Karpas-422 (cell line): ENCODE data around the gene PCDHA2. TPM values are rescaled to one million over a fixed set of nuclear protein-coding genes. Genes with fewer than 3 reads are reported as not detected.
"Not testable (repeated sequence)": the region's sequence is repeated elsewhere in the genome, so short reads cannot be mapped to it uniquely, and the experiment has no call there.

Source experiments
- DNase-seq: peaks from one replicate; pipeline ENCODE4 v3.0.0-alpha.2; 2015
- H2AFZ ChIP-seq: fragments of 200-600 bp; sonication (generic); 2 replicates; pipeline ENCODE4 v1.6.1; 2014; ENCODE audit warnings: antibody characterized with exemption, low read length, mixed read lengths
- H3K27ac ChIP-seq: fragments of 200-600 bp; sonication (generic); 2 replicates; pipeline ENCODE4 v1.5.1; 2014; ENCODE audit warnings: mild to moderate bottlenecking, low read length, moderate library complexity
- H3K27me3 ChIP-seq: fragments of 200-600 bp; sonication (generic); 2 replicates; pipeline ENCODE4 v1.6.1; 2014; ENCODE audit warnings: low read length, mixed read lengths
- H3K36me3 ChIP-seq: fragments of 200-600 bp; sonication (generic); 2 replicates; pipeline ENCODE4 v1.6.1; 2014; ENCODE audit warnings: low read length, mixed read lengths; ENCODE audit not compliant: insufficient read depth
- H3K4me1 ChIP-seq: fragments of 200-600 bp; sonication (generic); 2 replicates; pipeline ENCODE4 v1.6.1; 2014; ENCODE audit warnings: mild to moderate bottlenecking, low read length, mixed read lengths
- H3K4me2 ChIP-seq: fragments of 200-600 bp; sonication (generic); 2 replicates; pipeline ENCODE4 v1.6.1; 2014; ENCODE audit warnings: low read length, low read depth, mild to moderate bottlenecking; ENCODE audit not compliant: poor library complexity, severe bottlenecking
- H3K4me3 ChIP-seq: fragments of 200-600 bp; sonication (generic); 2 replicates; pipeline ENCODE4 v1.5.1; 2014; ENCODE audit warnings: mild to moderate bottlenecking, antibody characterized with exemption, low read length, mixed read lengths
- H3K79me2 ChIP-seq: fragments of 200-600 bp; sonication (generic); 2 replicates; pipeline ENCODE4 v1.6.1; 2014; ENCODE audit warnings: mild to moderate bottlenecking, low read length, mixed read lengths
- H3K9ac ChIP-seq: fragments of 200-600 bp; sonication (generic); 2 replicates; pipeline ENCODE4 v1.6.0; 2014; ENCODE audit warnings: low read length
- H3K9me2 ChIP-seq: fragments of 200-600 bp; sonication (generic), shearing (Covaris generic); replicated peaks from 2 replicates; pipeline ENCODE4 v1.6.0; 2014; ENCODE audit warnings: mild to moderate bottlenecking, low read length, moderate library complexity; ENCODE audit not compliant: insufficient read depth
- H3K9me3 ChIP-seq: fragments of 300-700, 200-600 bp; sonication (generic); 2 replicates; pipeline ENCODE4 v1.6.1; 2014; ENCODE audit warnings: low read length, mixed read lengths
- H4K20me1 ChIP-seq: fragments of 200-600 bp; sonication (generic); 2 replicates; pipeline ENCODE4 v1.6.1; 2014; ENCODE audit warnings: mild to moderate bottlenecking, antibody characterized with exemption, low read length, low read depth; ENCODE audit not compliant: insufficient read depth
- total RNA-seq: library from RNA; depleted of rRNA; stranded (reverse); fragments of >200 nt; shearing (Covaris generic); gene quantifications from 2 replicates; pipeline ENCODE4 v1.2.3, GENCODE V29; 2014; ENCODE audit warnings: low replicate concordance

Gene PCDHA2
- total RNA-seq, 1 experiment from 2014 or later, result not detected

DNA sequence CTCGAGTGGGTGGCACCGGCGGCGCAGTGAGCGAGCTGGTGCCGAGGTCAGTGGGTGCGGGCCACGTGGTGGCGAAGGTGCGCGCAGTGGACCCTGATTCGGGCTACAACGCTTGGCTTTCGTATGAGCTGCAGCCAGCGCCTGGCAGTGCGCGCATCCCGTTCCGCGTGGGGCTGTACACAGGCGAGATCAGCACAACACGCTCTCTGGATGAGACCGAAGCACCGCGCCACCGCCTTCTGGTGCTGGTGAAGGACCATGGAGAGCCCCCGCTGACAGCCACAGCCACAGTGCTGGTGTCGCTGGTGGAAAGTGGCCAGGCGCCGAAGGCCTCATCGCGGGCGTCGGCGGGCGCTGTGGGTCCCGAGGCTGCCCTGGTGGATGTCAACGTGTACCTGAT is 28.8 kb downstream of the PCDHA2 start:
- Histone ChIP-seq H3K27ac (no peak overlapping the region), H3K4me2 (no peak overlapping the region), H3K9me2 (no peaks in the 10 kb centered on the region), H3K79me2 (no peaks in the 10 kb centered on the region), H3K4me1 (no peaks in the 10 kb centered on the region), H3K4me3 (no peak overlapping the region), H3K36me3 (no peaks in the 10 kb centered on the region), H3K9me3 (no peaks in the 10 kb centered on the region), H2AFZ (no peak overlapping the region), H4K20me1 (no peaks in the 10 kb centered on the region), H3K27me3 (no peaks in the 10 kb centered on the region), H3K9ac (no peak overlapping the region)
- DNase-seq, result no peak

DNA sequence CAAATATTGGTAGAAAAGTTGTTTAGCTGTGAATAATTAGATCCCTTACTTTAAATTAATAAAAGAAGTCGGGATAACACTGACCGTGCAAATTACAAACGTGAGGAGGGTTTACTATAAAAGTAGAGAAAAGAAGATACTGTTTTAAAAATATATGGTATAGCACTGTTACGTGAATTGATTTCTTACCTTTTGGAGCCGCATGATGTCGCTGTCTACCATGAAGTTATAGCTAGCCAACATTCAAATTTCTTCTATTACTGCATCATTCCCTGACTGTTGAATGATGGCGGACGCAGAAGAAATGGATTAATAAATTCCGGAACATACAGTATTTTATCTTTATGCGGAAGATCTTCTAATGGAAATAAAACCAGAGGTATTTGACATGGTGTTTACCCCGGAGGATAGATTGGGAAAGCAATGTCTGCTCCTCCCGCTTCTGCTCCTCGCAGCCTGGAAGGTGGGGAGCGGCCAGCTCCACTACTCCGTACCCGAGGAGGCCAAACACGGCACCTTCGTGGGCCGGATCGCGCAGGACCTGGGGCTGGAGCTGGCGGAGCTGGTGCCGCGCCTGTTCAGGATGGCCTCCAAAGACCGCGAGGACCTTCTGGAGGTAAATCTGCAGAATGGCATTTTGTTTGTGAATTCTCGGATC is 33.2 kb downstream of the PCDHA2 start, which contains the start of gene PCDHA6:
Gene PCDHA6 (plus strand): TSS at position 257 of the 658 bp plus-strand sequence. CDS start 132 bp downstream, at position 389.
- H3K9me3 ChIP-seq, result no peaks in the 10 kb centered on the region
- no peaks in the 10 kb centered on the region for H3K79me2 ChIP-seq
- no peak within 1 kb of the TSS for H3K4me2 ChIP-seq
- H4K20me1 ChIP-seq, result no peaks in the 10 kb centered on the region
- H2AFZ ChIP-seq, result no peak within 1 kb of the TSS
- H3K4me3 ChIP-seq, result no peak within 1 kb of the TSS
- H3K27me3 ChIP-seq, result no peaks in the 10 kb centered on the region; the same call in 1 of the 2 replicates
- H3K4me1 ChIP-seq, result no peaks in the 10 kb centered on the region
- H3K9me2 ChIP-seq, result no peaks in the 10 kb centered on the region
- no peak within 1 kb of the TSS for H3K27ac ChIP-seq
- DNase-seq, result no peak
- H3K9ac ChIP-seq, result no peak within 1 kb of the TSS
- no peaks in the 10 kb centered on the region for H3K36me3 ChIP-seq

DNA sequence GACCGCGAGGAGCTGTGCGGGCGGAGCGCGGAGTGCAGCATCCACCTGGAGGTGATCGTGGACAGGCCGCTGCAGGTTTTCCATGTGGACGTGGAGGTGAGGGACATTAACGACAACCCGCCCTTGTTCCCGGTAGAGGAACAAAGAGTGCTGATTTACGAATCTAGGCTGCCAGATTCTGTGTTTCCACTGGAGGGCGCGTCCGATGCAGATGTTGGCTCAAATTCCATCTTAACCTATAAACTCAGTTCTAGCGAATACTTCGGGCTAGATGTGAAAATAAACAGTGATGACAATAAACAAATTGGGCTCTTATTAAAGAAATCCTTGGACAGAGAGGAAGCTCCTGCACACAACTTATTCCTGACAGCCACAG is 33.7 kb downstream of the PCDHA2 start:
- no peaks in the 10 kb centered on the region for H3K4me1 ChIP-seq
- H3K36me3 ChIP-seq, result no peaks in the 10 kb centered on the region
- no peak overlapping the region for H2AFZ ChIP-seq
- no peaks in the 10 kb centered on the region for H3K79me2 ChIP-seq
- no peaks in the 10 kb centered on the region; the same call in 1 of the 2 replicates for H3K27me3 ChIP-seq
- no peak for DNase-seq
- no peak overlapping the region for H3K9ac ChIP-seq
- H3K4me2 ChIP-seq, result no peak overlapping the region
- H3K27ac ChIP-seq, result no peak overlapping the region
- H3K9me3 ChIP-seq, result no peaks in the 10 kb centered on the region
- no peak overlapping the region for H3K4me3 ChIP-seq
- no peaks in the 10 kb centered on the region for H4K20me1 ChIP-seq
- H3K9me2 ChIP-seq, result no peaks in the 10 kb centered on the region

DNA sequence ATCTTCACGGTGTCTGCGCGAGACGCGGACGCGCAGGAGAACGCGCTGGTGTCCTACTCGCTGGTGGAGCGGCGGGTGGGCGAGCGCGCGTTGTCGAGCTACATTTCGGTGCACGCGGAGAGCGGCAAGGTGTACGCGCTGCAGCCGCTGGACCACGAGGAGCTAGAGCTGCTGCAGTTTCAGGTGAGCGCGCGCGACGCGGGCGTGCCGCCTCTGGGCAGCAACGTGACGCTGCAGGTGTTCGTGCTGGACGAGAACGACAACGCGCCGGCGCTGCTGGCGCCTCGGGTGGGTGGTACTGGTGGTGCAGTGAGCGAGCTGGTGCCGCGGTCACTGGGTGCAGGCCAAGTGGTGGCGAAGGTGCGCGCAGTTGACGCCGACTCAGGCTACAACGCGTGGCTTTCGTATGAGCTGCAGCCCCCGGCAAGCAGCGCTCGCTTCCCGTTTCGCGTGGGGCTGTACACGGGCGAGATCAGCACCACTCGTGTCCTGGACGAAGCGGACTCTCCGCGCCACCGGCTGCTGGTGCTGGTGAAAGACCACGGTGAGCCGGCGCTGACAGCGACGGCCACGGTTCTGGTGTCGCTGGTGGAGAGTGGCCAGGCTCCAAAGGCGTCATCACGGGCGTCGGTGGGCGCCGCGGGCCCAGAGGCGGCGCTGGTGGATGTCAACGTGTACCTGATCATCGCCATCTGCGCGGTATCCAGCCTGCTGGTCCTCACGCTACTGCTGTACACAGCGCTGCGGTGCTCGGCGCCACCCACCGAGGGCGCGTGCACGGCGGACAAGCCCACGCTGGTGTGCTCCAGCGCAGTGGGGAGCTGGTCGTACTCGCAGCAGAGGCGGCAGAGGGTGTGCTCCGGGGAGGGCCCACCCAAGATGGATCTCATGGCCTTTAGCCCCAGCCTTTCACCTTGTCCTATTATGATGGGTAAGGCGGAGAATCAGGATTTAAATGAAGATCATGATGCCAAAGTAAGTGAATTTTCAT is 35.2 kb downstream of the PCDHA2 start:
- not testable (repeated sequence) for H3K9me2 ChIP-seq, H3K79me2 ChIP-seq, H3K9me3 ChIP-seq, H2AFZ ChIP-seq, H3K27ac ChIP-seq, H4K20me1 ChIP-seq, H3K36me3 ChIP-seq, H3K9ac ChIP-seq, H3K27me3 ChIP-seq, H3K4me1 ChIP-seq, DNase-seq, H3K4me2 ChIP-seq, H3K4me3 ChIP-seq

DNA sequence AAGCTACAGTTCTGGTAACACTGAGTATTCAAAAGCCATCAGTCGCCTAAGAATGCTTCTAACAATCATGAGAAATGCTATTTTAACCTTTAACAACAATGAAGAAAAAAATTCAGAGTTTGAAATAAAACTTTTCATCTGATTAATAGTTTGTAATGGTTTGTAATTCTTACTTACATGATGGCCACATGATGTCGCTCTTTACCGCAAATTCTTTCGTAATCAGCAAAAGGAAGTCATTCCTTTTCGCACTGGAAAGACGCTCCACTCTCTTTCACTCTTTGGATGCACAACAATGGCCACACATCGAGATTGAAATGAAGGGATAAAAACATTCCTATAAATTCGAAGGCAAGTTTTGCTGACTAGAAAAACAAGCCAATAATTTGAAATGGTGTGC is 39.3 kb downstream of the PCDHA2 start, which contains the start of gene PCDHA7:
Gene PCDHA7 (plus strand): TSS at position 277 of the 400 bp plus-strand sequence. CDS start 115 bp downstream, at position 392.
- Histone ChIP-seq H3K36me3 (no peaks in the 10 kb centered on the region), H3K27me3 (no peaks in the 10 kb centered on the region; the same call in 1 of the 2 replicates), H3K4me3 (no peak within 1 kb of the TSS), H3K9me3 (no peaks in the 10 kb centered on the region), H3K9me2 (no peaks in the 10 kb centered on the region), H3K27ac (no peak within 1 kb of the TSS), H3K4me2 (no peak within 1 kb of the TSS), H3K4me1 (no peaks in the 10 kb centered on the region), H3K79me2 (no peaks in the 10 kb centered on the region), H3K9ac (no peak within 1 kb of the TSS), H4K20me1 (no peaks in the 10 kb centered on the region), H2AFZ (no peak within 1 kb of the TSS)
- DNase-seq, result no peak

DNA sequence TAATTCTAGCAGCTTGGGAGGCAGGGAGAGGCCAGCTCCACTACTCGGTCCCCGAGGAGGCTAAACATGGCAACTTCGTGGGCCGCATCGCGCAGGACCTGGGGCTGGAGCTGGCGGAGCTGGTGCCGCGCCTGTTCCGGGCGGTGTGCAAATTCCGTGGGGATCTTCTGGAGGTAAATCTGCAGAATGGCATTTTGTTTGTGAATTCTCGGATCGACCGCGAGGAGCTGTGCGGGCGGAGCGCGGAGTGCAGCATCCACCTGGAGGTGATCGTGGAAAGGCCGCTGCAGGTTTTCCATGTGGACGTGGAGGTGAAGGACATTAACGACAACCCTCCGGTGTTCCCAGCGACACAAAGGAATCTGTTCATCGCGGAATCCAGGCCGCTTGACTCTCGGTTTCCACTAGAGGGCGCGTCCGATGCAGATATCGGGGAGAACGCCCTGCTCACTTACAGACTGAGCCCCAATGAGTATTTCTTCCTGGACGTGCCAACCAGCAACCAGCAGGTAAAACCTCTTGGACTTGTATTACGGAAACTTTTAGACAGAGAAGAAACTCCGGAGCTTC is 39.9 kb downstream of the PCDHA2 start:
- not testable (repeated sequence) for H3K36me3 ChIP-seq, H3K4me2 ChIP-seq, H3K79me2 ChIP-seq, H4K20me1 ChIP-seq, H3K27me3 ChIP-seq, H3K9me3 ChIP-seq, H3K9ac ChIP-seq, H3K4me1 ChIP-seq, H3K9me2 ChIP-seq, H2AFZ ChIP-seq, H3K4me3 ChIP-seq, H3K27ac ChIP-seq, DNase-seq

DNA sequence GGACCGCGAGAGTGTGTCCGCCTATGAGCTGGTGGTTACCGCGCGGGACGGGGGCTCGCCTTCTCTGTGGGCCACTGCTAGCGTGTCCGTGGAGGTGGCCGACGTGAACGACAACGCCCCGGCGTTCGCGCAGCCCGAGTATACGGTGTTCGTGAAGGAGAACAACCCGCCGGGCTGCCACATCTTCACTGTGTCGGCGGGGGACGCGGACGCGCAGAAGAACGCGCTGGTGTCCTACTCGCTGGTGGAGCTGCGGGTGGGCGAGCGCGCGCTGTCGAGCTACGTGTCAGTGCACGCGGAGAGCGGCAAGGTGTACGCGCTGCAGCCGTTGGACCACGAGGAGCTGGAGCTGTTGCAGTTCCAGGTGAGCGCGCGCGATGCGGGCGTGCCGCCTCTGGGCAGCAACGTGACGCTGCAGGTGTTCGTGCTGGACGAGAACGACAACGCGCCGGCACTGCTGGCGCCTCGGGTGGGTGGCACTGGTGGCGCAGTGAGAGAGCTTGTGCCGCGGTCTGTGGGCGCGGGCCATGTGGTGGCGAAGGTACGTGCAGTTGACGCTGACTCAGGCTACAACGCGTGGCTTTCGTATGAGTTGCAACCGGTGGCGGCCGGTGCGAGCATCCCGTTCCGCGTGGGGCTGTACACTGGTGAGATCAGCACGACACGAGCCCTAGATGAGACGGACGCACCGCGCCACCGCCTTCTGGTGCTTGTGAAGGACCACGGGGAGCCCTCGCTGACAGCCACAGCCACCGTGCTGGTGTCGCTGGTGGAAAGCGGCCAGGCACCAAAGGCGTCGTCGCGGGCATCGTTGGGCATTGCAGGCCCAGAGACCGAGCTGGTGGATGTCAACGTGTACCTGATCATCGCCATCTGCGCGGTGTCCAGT is 41.2 kb downstream of the PCDHA2 start:
- DNase-seq, result no peak
- Histone ChIP-seq H3K4me1 (no peaks in the 10 kb centered on the region), H3K27ac (no peak overlapping the region), H4K20me1 (no peaks in the 10 kb centered on the region), H3K79me2 (no peaks in the 10 kb centered on the region), H3K27me3 (no peaks in the 10 kb centered on the region; the same call in 1 of the 2 replicates), H3K9ac (no peak overlapping the region), H3K4me2 (no peak overlapping the region), H3K9me2 (no peaks in the 10 kb centered on the region), H3K4me3 (no peak overlapping the region), H3K36me3 (no peaks in the 10 kb centered on the region), H2AFZ (no peak overlapping the region), H3K9me3 (no peaks in the 10 kb centered on the region)
